Nephron progenitor cell (in vitro differentiated cells): ENCODE measurements around the gene TTI1.

Source experiments
- DNase-seq: peaks from one replicate; pipeline ENCODE4 v3.0.0; 2021
- H3K27ac Mint-ChIP-seq: 2 replicates; pipeline ENCODE4 v1.8.0; 2021; ENCODE audit warnings: mild to moderate bottlenecking, moderate library complexity, mixed read lengths
- H3K27me3 Mint-ChIP-seq: 2 replicates; pipeline ENCODE4 v1.8.0; 2021; ENCODE audit warnings: mild to moderate bottlenecking, low read depth, mixed read lengths; ENCODE audit not compliant: poor library complexity
- H3K36me3 Mint-ChIP-seq: 2 replicates; pipeline ENCODE4 v1.8.0; 2021; ENCODE audit warnings: low read depth, mixed read lengths
- H3K4me1 Mint-ChIP-seq: 2 replicates; pipeline ENCODE4 v1.8.0; 2021; ENCODE audit warnings: mixed read lengths
- H3K4me3 Mint-ChIP-seq: 2 replicates; pipeline ENCODE4 v1.8.0; 2021; ENCODE audit warnings: mild to moderate bottlenecking, moderate library complexity, mixed read lengths
- H3K9me3 Mint-ChIP-seq: 2 replicates; pipeline ENCODE4 v1.8.0; 2021; ENCODE audit warnings: mild to moderate bottlenecking, moderate library complexity, mixed read lengths
- TF ChIP-seq, protein P1 (sequence below): fragments of 200-600 bp; sonication (generic); IDR thresholded peaks from 2 replicates; pipeline ENCODE4 v1.5.0; 2021; ENCODE audit warnings: antibody characterized with exemption

TTI1 gene

DNA sequence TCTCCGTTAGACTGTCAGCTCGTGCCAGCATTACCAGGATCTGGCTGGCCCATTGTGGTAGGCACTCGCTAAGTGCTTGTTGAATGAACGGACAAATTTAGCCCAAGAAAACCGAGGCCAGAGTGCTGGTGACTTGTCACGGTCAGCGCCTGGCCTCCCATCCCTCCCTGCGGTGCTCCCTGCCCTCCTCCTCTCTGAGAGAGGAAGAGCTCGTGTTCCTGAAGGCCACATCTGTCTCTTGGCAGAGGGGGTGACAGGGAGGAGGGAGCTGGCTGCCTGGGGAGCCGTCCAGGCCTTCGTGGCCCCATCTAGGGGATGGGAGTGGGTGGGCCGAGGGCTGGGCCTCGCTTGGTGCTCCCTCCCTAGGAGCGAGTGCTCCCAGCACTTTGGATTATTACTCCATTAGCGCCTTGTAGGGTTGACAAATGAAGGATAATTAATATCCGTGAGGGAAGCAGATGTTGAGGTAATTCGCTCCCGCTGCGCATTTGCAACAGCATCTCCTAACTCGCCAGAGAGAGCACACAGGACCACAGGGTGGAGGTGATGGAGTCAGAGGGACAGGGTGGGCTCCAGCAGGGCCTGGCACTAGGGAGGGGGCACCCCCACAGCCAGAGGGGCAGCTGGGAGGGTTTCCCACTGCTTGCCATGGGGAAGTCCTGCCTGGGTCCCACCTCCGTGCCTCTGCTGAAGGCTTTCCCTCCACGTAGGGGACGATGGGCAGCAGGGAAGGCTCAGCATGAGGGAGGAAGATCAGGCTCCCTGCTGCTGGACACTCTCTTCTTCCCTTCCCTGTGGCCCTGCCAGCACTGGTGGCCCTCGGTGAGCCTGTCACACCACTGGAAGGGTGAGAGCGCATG lies 93.3 kb downstream of the TTI1 start:
- TF ChIP-seq, protein P1, sequence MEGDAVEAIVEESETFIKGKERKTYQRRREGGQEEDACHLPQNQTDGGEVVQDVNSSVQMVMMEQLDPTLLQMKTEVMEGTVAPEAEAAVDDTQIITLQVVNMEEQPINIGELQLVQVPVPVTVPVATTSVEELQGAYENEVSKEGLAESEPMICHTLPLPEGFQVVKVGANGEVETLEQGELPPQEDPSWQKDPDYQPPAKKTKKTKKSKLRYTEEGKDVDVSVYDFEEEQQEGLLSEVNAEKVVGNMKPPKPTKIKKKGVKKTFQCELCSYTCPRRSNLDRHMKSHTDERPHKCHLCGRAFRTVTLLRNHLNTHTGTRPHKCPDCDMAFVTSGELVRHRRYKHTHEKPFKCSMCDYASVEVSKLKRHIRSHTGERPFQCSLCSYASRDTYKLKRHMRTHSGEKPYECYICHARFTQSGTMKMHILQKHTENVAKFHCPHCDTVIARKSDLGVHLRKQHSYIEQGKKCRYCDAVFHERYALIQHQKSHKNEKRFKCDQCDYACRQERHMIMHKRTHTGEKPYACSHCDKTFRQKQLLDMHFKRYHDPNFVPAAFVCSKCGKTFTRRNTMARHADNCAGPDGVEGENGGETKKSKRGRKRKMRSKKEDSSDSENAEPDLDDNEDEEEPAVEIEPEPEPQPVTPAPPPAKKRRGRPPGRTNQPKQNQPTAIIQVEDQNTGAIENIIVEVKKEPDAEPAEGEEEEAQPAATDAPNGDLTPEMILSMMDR, result no peak
- Mint-ChIP-seq H3K36me3 (no peaks in the 10 kb centered on the region), H3K27ac (no peak overlapping the region), H3K4me3 (no peak overlapping the region), H3K4me1 (peaks cover 24% of the 10 kb centered on the region), H3K27me3 (peaks cover 15% of the 10 kb centered on the region), H3K9me3 (no peaks in the 10 kb centered on the region)
- DNase-seq, result no peak

DNA sequence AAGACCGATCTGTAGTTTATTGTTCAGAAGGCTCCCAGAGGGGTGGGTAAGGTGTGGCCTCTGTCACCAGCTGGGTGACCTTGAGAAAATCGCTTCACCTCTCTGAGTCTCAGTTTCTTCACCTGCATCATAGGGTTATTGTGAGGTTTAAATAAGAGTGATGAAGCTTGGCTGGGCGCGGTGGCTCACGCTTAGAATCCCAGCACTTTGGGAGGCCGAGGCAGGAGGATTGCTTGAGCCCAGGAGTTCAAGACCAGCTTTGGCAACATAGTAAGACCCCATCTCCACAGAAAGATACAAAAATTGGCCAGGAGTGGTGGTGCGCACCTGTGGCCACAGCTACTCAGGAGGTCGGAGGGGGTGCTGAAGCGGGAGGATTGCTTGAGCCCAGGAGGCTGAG lies 94.3 kb downstream of the TTI1 start:
- DNase-seq, result no peak
- Mint-ChIP-seq H3K36me3 (no peaks in the 10 kb centered on the region), H3K27me3 (peaks cover 15% of the 10 kb centered on the region), H3K4me1 (peaks cover 24% of the 10 kb centered on the region), H3K27ac (no peak overlapping the region), H3K4me3 (no peak overlapping the region), H3K9me3 (no peaks in the 10 kb centered on the region)
- TF ChIP-seq, protein P1, result no peak

DNA sequence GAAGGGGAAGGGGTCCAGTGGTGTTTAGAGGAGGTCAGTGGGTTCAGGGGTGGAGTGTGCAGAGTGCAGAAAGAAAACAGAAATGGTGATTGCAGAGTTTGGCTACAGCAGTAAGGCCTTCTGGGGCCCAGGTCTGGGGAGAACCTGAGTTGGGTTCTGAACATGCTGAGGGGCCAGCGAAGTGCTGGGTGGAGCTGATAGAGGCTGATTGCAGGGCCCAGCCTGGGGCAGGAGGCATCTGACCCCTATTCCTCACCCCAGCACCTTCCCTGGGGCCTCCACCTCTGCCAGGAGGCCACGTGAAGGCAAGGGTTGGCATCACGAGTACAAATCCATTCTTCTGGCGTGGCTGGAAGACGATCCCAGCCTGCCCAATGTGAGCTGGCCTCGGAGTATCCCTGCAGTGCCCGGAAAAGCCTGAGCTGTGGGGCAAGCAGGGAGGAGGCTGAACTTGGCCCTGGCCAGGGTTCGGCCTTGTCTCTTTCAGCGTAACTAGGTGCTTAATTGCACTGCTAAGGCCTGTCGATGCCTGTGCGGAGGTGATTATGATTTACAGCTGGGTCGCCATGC lies 95.0 kb downstream of the TTI1 start:
- TF ChIP-seq, protein P1, result no peak
- H3K27me3 Mint-ChIP-seq, result peaks cover 19% of the 10 kb centered on the region
- no peak overlapping the region for H3K27ac Mint-ChIP-seq
- H3K36me3 Mint-ChIP-seq, result no peaks in the 10 kb centered on the region
- no peak overlapping the region for H3K4me3 Mint-ChIP-seq
- no peaks in the 10 kb centered on the region for H3K9me3 Mint-ChIP-seq
- no peak for DNase-seq
- H3K4me1 Mint-ChIP-seq, result peaks cover 23% of the 10 kb centered on the region

DNA sequence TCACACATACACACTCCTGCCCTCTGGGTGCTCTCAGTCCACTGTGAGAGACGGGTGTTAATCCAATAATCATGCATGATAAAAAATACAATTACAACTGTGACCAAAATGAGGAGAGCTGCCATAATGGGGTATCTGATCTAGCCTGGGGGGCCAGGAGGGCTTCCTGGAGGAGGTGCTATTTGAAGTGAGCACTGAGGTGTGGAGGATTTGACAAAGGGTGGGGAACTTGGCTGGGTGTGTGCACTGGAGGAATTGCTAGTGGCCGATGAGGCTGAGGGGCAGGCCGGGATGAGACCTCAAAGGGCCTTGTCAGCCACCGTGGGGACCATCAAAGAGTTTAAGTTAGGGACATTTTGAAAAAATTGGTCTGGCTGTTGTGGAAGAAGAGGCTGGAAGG lies 95.6 kb downstream of the TTI1 start:
- Mint-ChIP-seq H3K9me3 (no peaks in the 10 kb centered on the region), H3K27me3 (peaks cover 20% of the 10 kb centered on the region), H3K4me3 (no peak overlapping the region), H3K36me3 (no peaks in the 10 kb centered on the region), H3K4me1 (peaks cover 28% of the 10 kb centered on the region), H3K27ac (no peak overlapping the region)
- TF ChIP-seq, protein P1, result no peak
- DNase-seq, result no peak

DNA sequence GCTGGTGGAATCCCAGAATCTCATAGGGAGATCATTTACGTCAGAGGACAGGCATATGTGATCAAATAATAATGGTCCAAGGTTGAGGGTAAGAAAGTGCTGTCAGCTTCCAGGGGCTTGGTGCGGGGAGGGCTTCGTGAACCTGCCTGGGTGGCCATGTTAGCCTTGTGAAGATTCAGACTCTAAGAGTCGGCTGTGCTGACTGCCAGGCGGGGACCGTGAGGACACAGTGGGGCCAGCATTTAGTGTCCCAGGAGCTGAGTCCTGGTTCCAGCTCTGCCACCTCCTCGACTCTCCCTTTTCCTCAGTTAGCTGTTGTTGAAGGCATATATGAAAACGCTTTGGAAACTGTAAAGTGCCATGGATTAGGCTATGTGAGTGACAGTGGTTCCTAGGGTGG lies 96.8 kb downstream of the TTI1 start:
- TF ChIP-seq, protein P1, result no peak
- Mint-ChIP-seq H3K4me3 (no peak overlapping the region), H3K27ac (no peak overlapping the region), H3K4me1 (peaks cover 31% of the 10 kb centered on the region), H3K36me3 (no peaks in the 10 kb centered on the region), H3K9me3 (no peaks in the 10 kb centered on the region), H3K27me3 (peaks cover 20% of the 10 kb centered on the region)
- no peak for DNase-seq
